H1 (cell line): Measurements from ENCODE around the gene LSM10. TPM values are rescaled to one million over a fixed set of nuclear protein-coding genes. Genes with fewer than 3 reads are reported as not detected.

ENCODE experiments used
- CTCF ChIA-PET: fragments of 300-600 bp; sonication (Branson Sonifier 250); formaldehyde crosslinking; loops from one replicate; lab custom pipeline; 2021; ENCODE audit not compliant: partially characterized antibody; lab: Charles Lee
- POLR2A ChIA-PET: fragments of 300-600 bp; sonication (Branson Sonifier 250); formaldehyde crosslinking; loops from one replicate; lab custom pipeline; 2021; ENCODE audit warnings: inconsistent platforms; ENCODE audit not compliant: partially characterized antibody; lab: Charles Lee
- DNase-seq, 2 experiments: peaks; one replicate each; pipeline versions ENCODE4 v3.0.0 to v3.0.0-alpha.2; 2010 to 2022; ENCODE audit warnings: low spot score in 2 of 2, low read depth in 1 of 2, mixed read lengths in 1 of 2
- FAIRE-seq: peaks from 2 replicates; lab custom pipeline; 2011; peaks lifted over from hg19 to GRCh38; lab: Jason Lieb, UNC
- H2AFZ ChIP-seq: 2 replicates; pipeline ENCODE4 v1.8.1; 2012; ENCODE audit warnings: low read length, inconsistent platforms
- H2AK5ac ChIP-seq: 2 replicates; pipeline ENCODE4 v1.6.1; 2013; ENCODE audit warnings: low read depth, low read length
- H2BK120ac ChIP-seq: replicated peaks from 2 replicates; pipeline ENCODE3; 2013; ENCODE audit warnings: low read depth, low read length, inconsistent platforms
- H2BK12ac ChIP-seq: 2 replicates; pipeline ENCODE4 v1.6.1; 2013; ENCODE audit warnings: low read depth, low read length
- H2BK15ac ChIP-seq: 2 replicates; pipeline ENCODE4 v1.6.1; 2013; ENCODE audit warnings: low read length
- H2BK20ac ChIP-seq: 2 replicates; pipeline ENCODE4 v1.6.1; 2013; ENCODE audit warnings: low read length
- H2BK5ac ChIP-seq: 2 replicates; pipeline ENCODE4 v1.6.1; 2013; ENCODE audit warnings: low read depth, low read length
- H3K14ac ChIP-seq: 2 replicates; pipeline ENCODE4 v1.6.1; 2013; ENCODE audit warnings: inconsistent platforms; ENCODE audit not compliant: insufficient read length
- H3K18ac ChIP-seq: 2 replicates; pipeline ENCODE4 v1.6.1; 2013; ENCODE audit warnings: low read length; ENCODE audit errors: extremely low read depth
- H3K23ac ChIP-seq: 2 replicates; pipeline ENCODE4 v1.6.1; 2013; ENCODE audit warnings: inconsistent platforms; ENCODE audit not compliant: insufficient read length
- H3K23me2 ChIP-seq: 2 replicates; pipeline ENCODE4 v1.6.1; 2013; ENCODE audit warnings: low read depth, low read length
- H3K27ac ChIP-seq: 2 replicates; pipeline ENCODE4 v1.6.1; 2011; ENCODE audit warnings: low read depth, low read length, inconsistent platforms
- H3K27me3 ChIP-seq, 4 experiments: replicated peaks in 1 of 4; 1 replicate in 1 of 4; 2 replicates in 3 of 4; pipeline versions ENCODE4 v1.6.1 to v1.8.1; 2011 to 2013; ENCODE audit warnings: low read length in 3 of 4, mild to moderate bottlenecking in 3 of 4, inconsistent platforms in 2 of 4, mixed read lengths in 2 of 4, moderate library complexity in 1 of 4; ENCODE audit not compliant: control insufficient read depth in 3 of 4, insufficient read depth in 3 of 4; ENCODE audit errors: extremely low read depth in 1 of 4
- H3K36me3 ChIP-seq, 4 experiments: 2 replicates each; pipeline versions ENCODE4 v1.6.1 to v1.8.1; 2011 to 2013; ENCODE audit warnings: mild to moderate bottlenecking in 4 of 4, low read length in 3 of 4, moderate library complexity in 2 of 4, control low read depth in 1 of 4, inconsistent platforms in 1 of 4; ENCODE audit not compliant: insufficient read depth in 4 of 4, control insufficient read depth in 2 of 4
- H3K4ac ChIP-seq: replicated peaks from 2 replicates; pipeline ENCODE3; 2013; ENCODE audit warnings: low read length, low read depth, mixed read lengths, inconsistent platforms; ENCODE audit not compliant: insufficient read length
- H3K4me1 ChIP-seq, 4 experiments: replicated peaks in 1 of 4; 1 replicate in 1 of 4; 2 replicates in 3 of 4; pipeline versions ENCODE4 v1.6.1 to v1.8.1; 2011 to 2013; ENCODE audit warnings: low read length in 3 of 4, inconsistent platforms in 2 of 4, mixed read lengths in 1 of 4; ENCODE audit not compliant: insufficient read depth in 4 of 4, control insufficient read depth in 3 of 4
- H3K4me2 ChIP-seq, 2 experiments: 2 replicates each; pipeline versions ENCODE4 v1.6.1 to v1.8.1; 2011 to 2013; ENCODE audit warnings: low read depth in 2 of 2, low read length in 2 of 2, control low read depth in 1 of 2, inconsistent platforms in 1 of 2, mild to moderate bottlenecking in 1 of 2; ENCODE audit not compliant: insufficient read depth in 1 of 2
- H3K4me3 ChIP-seq, 4 experiments: fragments of 200-600, 300-600 bp in 1 of 4; sonication (generic), shearing (Covaris generic), sonication (Bioruptor Twin) in 1 of 4; 2 replicates each; pipeline versions ENCODE4 v1.5.1 to v1.8.1; 2011 to 2016; ENCODE audit warnings: low read length in 4 of 4, low read depth in 3 of 4, control low read depth in 2 of 4, inconsistent platforms in 2 of 4, mild to moderate bottlenecking in 2 of 4, mixed read lengths in 1 of 4, moderate library complexity in 1 of 4; ENCODE audit not compliant: insufficient read depth in 2 of 4; ENCODE audit errors: extremely low read depth in 1 of 4
- H3K56ac ChIP-seq: replicated peaks from 2 replicates; pipeline ENCODE3; 2013; ENCODE audit warnings: low read depth, mild to moderate bottlenecking, mixed read lengths, low read length, inconsistent platforms; ENCODE audit not compliant: insufficient read length
- H3K79me1 ChIP-seq: 2 replicates; pipeline ENCODE4 v1.6.1; 2013; ENCODE audit warnings: low read depth, low read length, control low read depth
- H3K79me2 ChIP-seq, 2 experiments: 2 replicates each; pipeline versions ENCODE4 v1.6.1 to v1.8.1; 2012 to 2013; ENCODE audit warnings: low read length in 2 of 2, mild to moderate bottlenecking in 2 of 2, inconsistent platforms in 1 of 2; ENCODE audit not compliant: insufficient read depth in 2 of 2, control insufficient read depth in 1 of 2
- H3K9ac ChIP-seq, 4 experiments: replicated peaks in 1 of 4; 1 replicate in 1 of 4; 2 replicates in 3 of 4; pipeline versions ENCODE4 v1.6.1 to v1.8.1; 2011 to 2013; ENCODE audit warnings: low read depth in 3 of 4, low read length in 3 of 4, control low read depth in 2 of 4, mild to moderate bottlenecking in 2 of 4, moderate library complexity in 2 of 4, inconsistent platforms in 1 of 4; ENCODE audit errors: extremely low read depth in 1 of 4
- H3K9me3 ChIP-seq, 2 experiments: 2 replicates each; pipeline versions ENCODE4 v1.6.1 to v1.8.1; 2012 to 2013; ENCODE audit warnings: mild to moderate bottlenecking in 2 of 2, moderate library complexity in 2 of 2, control low read depth in 1 of 2, inconsistent platforms in 1 of 2, low read depth in 1 of 2, low read length in 1 of 2, mixed read lengths in 1 of 2; ENCODE audit not compliant: insufficient read depth in 2 of 2
- H4K20me1 ChIP-seq, 2 experiments: replicated peaks in 1 of 2; 2 replicates each; pipeline versions ENCODE3 to v1.8.1; 2011 to 2013; ENCODE audit warnings: inconsistent platforms in 2 of 2, low read length in 2 of 2, mild to moderate bottlenecking in 1 of 2; ENCODE audit not compliant: insufficient read depth in 2 of 2, control insufficient read depth in 1 of 2
- H4K5ac ChIP-seq: 2 replicates; pipeline ENCODE4 v1.6.1; 2013; ENCODE audit warnings: low read length, low read depth, mixed read lengths, inconsistent platforms; ENCODE audit not compliant: insufficient read length
- H4K8ac ChIP-seq: 2 replicates; pipeline ENCODE4 v1.8.0; 2013; ENCODE audit warnings: mild to moderate bottlenecking, moderate library complexity, low read length, inconsistent platforms; ENCODE audit not compliant: insufficient read depth; ENCODE audit errors: extremely low read depth
- H4K91ac ChIP-seq: replicated peaks from 2 replicates; pipeline ENCODE3; 2013; ENCODE audit warnings: low read length, mixed read lengths, inconsistent platforms; ENCODE audit not compliant: insufficient read length
- ASH2L ChIP-seq: fragments of 200-600, 300-600 bp; sonication (generic); IDR thresholded peaks from one replicate; pipeline ENCODE4 v1.7.1; 2017; ENCODE audit warnings: low read length
- EGR1 ChIP-seq: IDR thresholded peaks from 2 replicates; pipeline ENCODE4 v1.6.1; 2011; ENCODE audit warnings: low read depth, low read length, borderline replicate concordance
- HDAC6 ChIP-seq: IDR thresholded peaks from one replicate; pipeline ENCODE4 v1.7.1; 2012; ENCODE audit warnings: low read depth, mild to moderate bottlenecking, inconsistent platforms, low read length, moderate library complexity
- PHF8 ChIP-seq: fragments of 200-600 bp; sonication (generic); conservative IDR thresholded peaks from 2 replicates; pipeline ENCODE4 v1.7.1; 2012; ENCODE audit warnings: low read depth, mild to moderate bottlenecking, inconsistent platforms, low read length, moderate library complexity
- SIRT6 ChIP-seq: IDR thresholded peaks from one replicate; pipeline ENCODE4 v1.7.1; 2012; ENCODE audit warnings: low read length, inconsistent platforms
- YY1 ChIP-seq: IDR thresholded peaks from 2 replicates; pipeline ENCODE4 v1.6.1; 2011; ENCODE audit warnings: low read depth, mild to moderate bottlenecking, low read length
- WGBS, 2 experiments: shearing (Covaris generic) in 1 of 2; methylation state at CpG; one replicate each; pipeline versions ENCODE4 v1.1.6 to v1.1.7; 2013 to 2015; ENCODE audit warnings: low lambda C conversion rate in 2 of 2, mixed read lengths in 2 of 2, inconsistent platforms in 1 of 2, low coverage in 1 of 2, missing lambda C conversion rate in 1 of 2; ENCODE audit not compliant: insufficient replicate concordance in 2 of 2, insufficient coverage in 1 of 2, insufficient read length in 1 of 2; ENCODE audit errors: extremely low coverage in 1 of 2, missing lambda C conversion rate in 1 of 2; 5-methylcytosine and 5-hydroxymethylcytosine counted together
- polyA plus RNA-seq, 7 experiments: library from polyadenylated mRNA; depleted of rRNA in 3 of 7; stranded (reverse) in 5 of 7; unstranded in 2 of 7; fragments of >200 nt in 5 of 7; fragments of 200-250 nt in 2 of 7; gene quantifications; 1 replicate in 5 of 7; 2 replicates in 1 of 7; 4 replicates in 1 of 7; pipeline versions ENCODE4 v1.2.1 to v1.2.3, GENCODE V29; 2011 to 2013; ENCODE audit warnings: missing spikeins in 2 of 7, mixed read lengths in 2 of 7
- total RNA-seq: library from RNA; stranded (reverse); fragmentation: NEBNext Ultra II Directional; extraction: Animal tissue kit (Norgen Biotek cat#: 25700); gene quantifications from 2 replicates; pipeline ENCODE4 v1.2.1, GENCODE V29; 2021
- TF ChIP-seq, protein P1 (sequence below): IDR thresholded peaks from 2 replicates; pipeline ENCODE4 v1.6.1; 2012; ENCODE audit warnings: low read length, inconsistent platforms

LSM10 gene
- total and polyA plus RNA-seq, 2 of the 8 experiments (the other 6 are each of a cell fraction or from before 2014, with no cell fraction given) = 59.5 to 140 TPM

DNA sequence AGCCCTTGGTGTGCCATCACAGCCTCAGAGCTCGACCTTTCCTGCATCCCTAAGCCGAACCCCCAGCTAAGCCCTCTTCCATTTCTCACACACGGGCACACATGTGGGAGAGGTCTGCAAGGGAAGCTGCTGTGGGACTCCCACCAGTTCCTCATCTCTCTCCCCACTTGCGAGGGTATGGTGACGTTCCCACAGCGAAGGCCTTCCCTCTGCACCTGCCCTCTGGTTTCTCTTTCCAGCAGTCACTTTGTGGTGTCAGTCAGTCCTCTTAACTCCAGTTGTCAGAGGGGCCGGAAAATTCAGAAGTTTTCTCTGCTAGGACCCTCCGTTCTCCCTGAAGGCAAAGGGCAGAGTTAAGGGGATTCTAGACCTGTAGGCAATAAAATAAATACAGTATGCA lies 6.4 kb downstream of the LSM10 start:
- no peak overlapping the region for H3K56ac ChIP-seq
- H3K4me1 ChIP-seq = peaks cover 6 to 14% (median 8%) of the 10 kb centered on the region in 4 experiments; a peak in 6 of 7 replicates
- ChIA-PET CTCF (interaction anchor here (0.9 to 1.7 kb wide), 4 partner anchors 23 to 864 kb away, joined by 3 to 5 read pairs (median 4); no protein-coding TSS in a partner anchor), POLR2A (no interaction called here)
- peaks cover 6 to 24% (median 17%) of the 10 kb centered on the region in 4 experiments for H3K36me3 ChIP-seq
- H3K79me2 ChIP-seq = peaks cover 0 to 2% of the 10 kb centered on the region in 2 experiments; a peak in 1 of 4 replicates
- H3K23me2 ChIP-seq = peaks cover 3% of the 10 kb centered on the region; the same call in 1 of the 2 replicates
- no peak overlapping the region for H3K27ac ChIP-seq
- no peak overlapping the region for H3K18ac ChIP-seq
- no peak for TF ChIP-seq PHF8
- TF ChIP-seq SIRT6 = no peak
- no peak for TF ChIP-seq YY1
- TF ChIP-seq, protein P1, sequence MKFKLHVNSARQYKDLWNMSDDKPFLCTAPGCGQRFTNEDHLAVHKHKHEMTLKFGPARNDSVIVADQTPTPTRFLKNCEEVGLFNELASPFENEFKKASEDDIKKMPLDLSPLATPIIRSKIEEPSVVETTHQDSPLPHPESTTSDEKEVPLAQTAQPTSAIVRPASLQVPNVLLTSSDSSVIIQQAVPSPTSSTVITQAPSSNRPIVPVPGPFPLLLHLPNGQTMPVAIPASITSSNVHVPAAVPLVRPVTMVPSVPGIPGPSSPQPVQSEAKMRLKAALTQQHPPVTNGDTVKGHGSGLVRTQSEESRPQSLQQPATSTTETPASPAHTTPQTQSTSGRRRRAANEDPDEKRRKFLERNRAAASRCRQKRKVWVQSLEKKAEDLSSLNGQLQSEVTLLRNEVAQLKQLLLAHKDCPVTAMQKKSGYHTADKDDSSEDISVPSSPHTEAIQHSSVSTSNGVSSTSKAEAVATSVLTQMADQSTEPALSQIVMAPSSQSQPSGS = no peak
- TF ChIP-seq HDAC6 = no peak
- no peak for TF ChIP-seq ASH2L
- no peak for TF ChIP-seq EGR1
- no peak overlapping the region for H2BK120ac ChIP-seq
- no peak overlapping the region for H3K23ac ChIP-seq
- H4K5ac ChIP-seq = no peak overlapping the region
- no peak overlapping the region for H3K4me2 ChIP-seq
- no peak overlapping the region for H2AK5ac ChIP-seq
- no peak overlapping the region for H2AFZ ChIP-seq
- no peak overlapping the region for H3K14ac ChIP-seq
- WGBS, 2 experiments = 90% methylated on average over 8 of the region's 8 CpGs; no CpG with 5 or more reads in 1 of the 2 experiments
- no peak overlapping the region for H2BK20ac ChIP-seq
- no peak overlapping the region for H3K4ac ChIP-seq
- no peak overlapping the region for H4K8ac ChIP-seq
- no peaks in the 10 kb centered on the region for H3K9me3 ChIP-seq
- H2BK5ac ChIP-seq = no peak overlapping the region
- H3K79me1 ChIP-seq = peaks cover 5% of the 10 kb centered on the region; the same call in 1 of the 2 replicates
- no peak overlapping the region for H2BK15ac ChIP-seq
- FAIRE-seq (no peak), DNase-seq (no peak)
- H3K4me3 ChIP-seq = no peak overlapping the region
- H3K27me3 ChIP-seq = no peaks in the 10 kb centered on the region
- no peak overlapping the region for H2BK12ac ChIP-seq
- H4K20me1 ChIP-seq = peaks cover 0 to 9% of the 10 kb centered on the region in 2 experiments
- no peak overlapping the region for H4K91ac ChIP-seq
- H3K9ac ChIP-seq = no peak overlapping the region
